HG03571 (cell line): ENCODE measurements around the gene AATK.
"Not testable (repeated sequence)": the region's sequence is repeated elsewhere in the genome, so short reads cannot be mapped to it uniquely, and the experiment has no call there.

Source experiments
- ATAC-seq: cut with Tn5 transposase; IDR thresholded peaks from one replicate; pipeline ENCODE4 v1.9.1; 2021; ENCODE audit not compliant: unreplicated experiment

AATK gene

GRCh38 chr17:81161536-81161935 lies 4.5 kb downstream of the AATK start:
- ATAC-seq = no peak

DNA sequence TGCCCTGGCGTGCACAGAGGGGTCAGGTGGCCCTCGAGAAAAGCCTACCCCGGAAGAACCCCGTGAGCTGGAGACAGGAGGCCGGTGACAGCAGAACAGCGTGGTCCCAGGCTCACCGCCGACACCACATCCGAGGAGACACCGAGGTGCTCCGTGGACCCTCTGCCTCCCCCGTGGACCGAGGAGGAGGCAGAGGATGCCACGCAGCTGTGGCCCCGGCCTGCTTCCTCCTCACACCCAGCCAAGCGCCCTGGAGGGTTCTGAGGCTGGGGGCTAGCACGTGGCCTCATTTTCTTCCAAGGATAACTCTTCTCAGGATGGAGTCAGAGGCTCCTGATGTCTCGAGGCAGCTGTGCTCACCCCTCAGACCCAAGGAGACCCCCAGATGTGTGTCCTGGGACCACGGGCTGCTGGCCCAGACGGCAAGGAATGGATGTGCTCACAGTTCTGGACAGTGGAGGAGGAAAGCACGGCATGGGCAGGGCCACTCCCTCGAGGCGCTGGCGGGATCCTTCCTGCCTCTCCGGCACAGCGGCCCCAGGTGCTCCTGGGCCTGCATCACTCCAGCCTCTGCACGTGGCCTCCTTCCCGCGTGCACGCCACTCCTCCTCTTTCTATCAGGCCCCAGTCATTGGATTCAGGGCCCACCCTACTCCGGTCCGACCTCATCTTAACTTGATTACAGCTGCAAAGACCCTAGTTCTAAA lies 5.1 kb downstream of the AATK start:
- ATAC-seq = no peak

DNA sequence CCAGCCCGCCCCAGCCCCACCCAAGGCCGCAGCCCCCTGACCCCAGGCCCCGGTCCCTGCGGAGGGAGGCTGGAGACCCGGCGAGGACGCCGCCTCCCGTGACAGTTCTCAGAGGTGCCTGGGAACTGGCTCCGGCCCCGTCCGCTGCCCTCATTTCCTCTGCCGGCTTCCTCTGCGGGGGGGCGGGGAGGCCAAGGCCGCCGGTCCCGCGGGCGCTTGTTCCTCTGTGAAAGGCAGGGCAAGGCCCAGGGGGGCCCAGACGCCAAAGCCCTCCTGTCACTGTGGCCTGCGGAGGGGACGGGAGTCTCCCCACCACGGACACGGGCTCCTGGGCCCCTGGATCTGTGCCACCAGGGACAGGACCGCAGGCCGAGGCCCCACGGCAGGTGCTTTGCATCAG lies 5.7 kb downstream of the AATK start:
- no peak for ATAC-seq

DNA sequence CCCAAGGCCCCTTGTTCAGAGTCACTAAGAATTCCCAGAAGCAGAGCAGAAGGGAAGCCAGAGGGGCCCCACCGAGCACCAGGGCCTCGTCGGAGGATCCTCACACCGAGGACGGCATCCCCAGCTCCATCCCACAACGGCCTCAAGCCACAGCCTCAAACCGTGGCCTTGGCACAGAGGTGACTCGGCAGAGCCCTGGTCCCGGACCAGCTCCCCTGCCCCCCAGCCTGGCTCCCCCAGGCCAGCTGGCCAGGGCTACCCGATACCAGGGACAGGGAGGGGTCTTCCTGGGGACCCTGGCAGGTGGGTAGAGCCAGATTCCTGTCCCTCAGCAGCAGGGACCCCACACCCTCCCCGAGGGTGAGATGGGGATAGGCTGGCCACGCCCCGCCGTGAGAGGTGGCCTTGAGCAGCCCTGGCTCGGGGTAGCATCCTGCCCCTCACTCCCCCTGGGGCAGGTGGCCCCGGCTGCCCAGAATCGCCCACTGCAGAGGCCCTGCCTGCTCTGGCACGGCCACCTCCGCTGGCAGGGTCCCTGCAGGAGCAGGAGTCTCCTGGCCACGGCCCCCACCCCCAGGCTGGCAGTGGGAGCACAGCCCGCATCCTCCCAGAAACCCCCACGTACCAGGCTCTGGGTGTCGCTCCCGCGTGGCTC lies 6.3 kb downstream of the AATK start:
- ATAC-seq = no peak

- ATAC-seq = no peak
These were observed 7.1 kb downstream of the AATK start for GRCh38 chr17:81158688-81159590.

GRCh38 chr17:81157848-81158687 lies 8.0 kb downstream of the AATK start:
- no peak for ATAC-seq

- ATAC-seq = no peak
These were observed 8.9 kb downstream of the AATK start for GRCh38 chr17:81156866-81157805.

GRCh38 chr17:81154961-81155360 lies 11.1 kb downstream of the AATK start:
- ATAC-seq = no peak

GRCh38 chr17:81154016-81154415 lies 12.0 kb downstream of the AATK start:
- not testable (repeated sequence) for ATAC-seq

DNA sequence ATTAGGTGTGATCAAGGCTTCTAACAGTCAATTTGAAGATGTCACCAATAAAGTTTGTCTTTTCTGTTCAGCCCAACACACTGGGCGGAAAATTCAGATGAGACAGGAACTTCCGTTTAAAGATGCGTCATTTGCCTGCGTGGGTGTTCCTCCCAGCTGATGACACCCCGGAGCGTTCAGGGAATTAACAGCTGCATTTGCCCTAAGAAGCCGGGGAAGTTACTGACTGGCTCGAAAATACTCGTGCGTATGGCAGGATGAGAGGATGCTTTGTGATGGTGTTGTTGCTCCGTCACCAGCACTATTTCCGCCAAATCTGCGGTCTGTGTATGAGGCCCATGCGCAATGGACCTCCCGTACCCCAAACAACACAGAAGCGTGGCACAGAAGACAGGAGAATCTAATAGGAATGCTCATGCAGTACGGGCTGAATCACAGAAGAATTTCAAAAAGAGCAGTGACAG lies 12.6 kb downstream of the AATK start:
- ATAC-seq = no peak

- no peak for ATAC-seq
These were observed 13.7 kb downstream of the AATK start for GRCh38 chr17:81152288-81152828.

DNA sequence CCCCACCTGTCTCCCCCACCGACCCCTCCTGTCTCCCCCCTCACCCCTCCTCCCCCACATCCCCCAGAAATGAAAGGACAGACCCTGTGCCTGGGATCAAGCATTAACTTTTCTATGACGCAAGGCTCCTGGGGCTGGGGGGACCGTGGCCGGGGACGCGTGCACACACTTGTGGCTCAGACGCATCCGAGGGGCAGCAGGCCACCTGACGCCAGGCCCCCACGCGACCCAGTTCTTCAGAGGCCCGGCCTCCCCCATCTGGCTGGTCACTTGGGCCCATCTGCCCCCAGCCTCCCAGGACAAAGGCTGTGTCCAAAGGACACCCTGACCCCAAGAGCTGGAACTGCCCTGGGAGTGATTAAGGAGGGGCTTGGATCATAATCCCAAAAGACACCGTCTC lies 14.7 kb downstream of the AATK start:
- no peak for ATAC-seq

DNA sequence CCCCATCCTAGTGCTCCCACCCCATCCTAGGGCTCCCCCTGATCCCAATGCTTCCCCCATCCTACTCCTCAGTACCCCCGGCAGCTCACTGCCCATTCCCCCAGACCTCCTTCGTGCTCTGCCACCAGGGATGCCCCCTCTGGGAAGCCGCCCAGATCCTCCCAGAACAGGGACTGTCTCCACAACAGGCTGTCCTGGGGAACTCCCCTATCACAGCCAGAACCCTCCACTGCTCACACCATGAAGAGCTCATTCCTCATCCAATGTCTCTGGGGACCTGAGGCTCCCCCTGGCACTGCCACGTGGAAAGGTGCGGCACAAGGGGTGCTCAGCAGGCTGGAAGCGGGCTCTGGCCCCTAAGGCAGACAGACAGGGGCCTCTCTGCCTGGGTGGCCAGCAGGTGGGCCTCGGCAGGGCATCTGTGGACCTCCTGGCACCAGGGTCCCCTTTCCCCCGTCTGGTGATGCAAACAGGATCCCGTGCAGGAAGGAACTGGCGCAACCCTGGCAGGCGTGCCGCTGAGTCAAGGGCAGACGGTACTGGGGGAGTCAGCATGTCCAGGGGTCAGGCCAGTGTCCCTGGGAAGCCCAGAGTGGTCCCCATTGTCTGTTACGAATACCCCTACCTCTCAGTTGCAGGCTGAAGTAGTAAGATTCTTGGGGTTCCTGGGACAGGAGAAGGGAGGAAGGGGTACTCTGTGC lies 15.5 kb downstream of the AATK start:
- no peak for ATAC-seq

DNA sequence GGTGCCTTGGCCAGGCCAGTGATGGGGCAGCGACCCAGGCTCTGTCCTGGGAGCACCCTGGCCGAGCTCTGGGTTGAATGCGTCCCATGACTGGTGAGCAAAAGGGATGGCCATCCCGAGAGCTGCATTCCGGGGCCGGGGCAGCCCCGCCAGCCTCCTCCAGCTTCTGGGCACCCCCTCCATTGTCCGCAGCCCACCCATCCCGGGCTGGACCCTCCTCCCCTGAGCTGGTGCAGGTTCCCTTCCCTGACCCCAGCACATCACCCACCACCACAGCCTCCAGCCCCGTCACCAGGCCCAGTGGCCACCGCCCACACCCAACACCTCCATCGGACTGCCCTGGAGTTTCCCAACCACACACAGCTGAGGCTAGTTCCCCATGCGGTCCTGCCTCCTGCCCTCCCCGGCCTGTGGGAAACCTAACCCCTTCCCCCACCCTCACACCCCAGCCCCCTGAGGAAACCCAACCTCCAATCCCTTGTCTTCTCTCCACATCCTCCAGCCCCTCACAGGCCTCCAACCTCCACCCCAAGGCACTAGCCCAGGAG lies 17.0 kb downstream of the AATK start:
- no peak for ATAC-seq

GRCh38 chr17:81148571-81148970 lies 17.4 kb downstream of the AATK start:
- no peak for ATAC-seq

DNA sequence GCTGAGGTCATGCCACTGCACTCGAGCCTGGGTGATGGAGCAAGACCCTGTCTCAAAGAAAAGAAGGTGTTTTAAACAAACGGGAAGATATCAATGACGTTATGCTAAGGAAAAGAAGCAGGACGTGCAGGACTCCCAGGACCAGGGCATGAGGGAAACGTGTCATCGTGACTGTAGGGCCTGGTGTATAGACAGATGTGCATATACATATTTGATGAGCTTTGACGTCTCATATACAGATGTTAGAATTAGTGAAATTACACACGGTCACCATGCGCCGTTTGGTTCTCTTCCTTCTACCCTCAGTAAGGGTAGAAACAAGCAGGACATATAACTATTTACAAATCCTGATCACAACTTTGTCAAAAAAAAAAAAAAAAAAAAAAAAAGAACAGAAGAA lies 18.3 kb downstream of the AATK start:
- ATAC-seq = no peak

DNA sequence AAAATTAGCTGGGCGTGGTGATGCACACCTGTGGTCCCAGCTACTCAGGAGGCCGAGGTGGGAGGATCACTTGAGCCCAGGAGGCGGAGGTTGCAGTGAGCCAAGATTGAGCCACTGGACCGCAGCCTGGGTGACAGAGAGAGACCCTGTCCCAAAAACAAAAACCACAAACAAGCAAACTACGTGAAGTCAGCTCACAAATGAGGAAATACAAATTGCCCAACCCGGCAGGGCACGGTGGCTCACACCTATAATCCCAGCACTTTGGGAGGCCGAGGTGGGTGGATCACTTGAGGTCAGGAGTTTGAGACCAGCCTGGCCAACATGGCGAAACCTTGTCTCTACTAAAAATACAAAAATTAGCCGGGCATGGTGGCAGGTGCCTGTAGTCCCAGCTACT lies 19.8 kb downstream of the AATK start:
- not testable (repeated sequence) for ATAC-seq

- ATAC-seq = no peak
These were observed 21.6 kb downstream of the AATK start for GRCh38 chr17:81144423-81144781.
